ENCODE measurements around the gene BSPRY.

- TF ChIP-seq CTCF (IDR thresholded peaks at IDR 0.05) (no peak), POLR2AphosphoS5 (IDR thresholded peaks at IDR 0.05) (no peak)
Measured at GRCh38 chr9:113416149-113416721, 66.9 kb downstream of the BSPRY start.
